K562 (cell line): Measurements from ENCODE around the gene SLAMF6. TPM values are rescaled to one million over a fixed set of nuclear protein-coding genes. Genes with fewer than 3 reads are reported as not detected.

Source experiments
- IRF1 ChIP-seq: sonication (generic); formaldehyde crosslinking; IDR thresholded peaks from 2 replicates; pipeline ENCODE4 v1.8.0; 2022; ENCODE audit warnings: missing genetic modification reagents, mild to moderate bottlenecking, borderline replicate concordance
- MAFF ChIP-seq: IDR thresholded peaks from 2 replicates; pipeline ENCODE4 v1.6.1; 2012; ENCODE audit warnings: low read length, improper control_type of control experiment
- MAZ ChIP-seq, 2 experiments: fragments of 450-650 bp in 1 of 2; sonication (generic) in 1 of 2; formaldehyde crosslinking; IDR thresholded peaks in 1 of 2; conservative IDR thresholded peaks in 1 of 2; 2 replicates each; pipeline versions ENCODE4 v1.4.0 to v1.5.0; 2020; ENCODE audit warnings: mild to moderate bottlenecking in 1 of 2, missing genetic modification reagents in 1 of 2
- MLLT1 ChIP-seq, 2 experiments: fragments of 450-650 bp; IDR thresholded peaks; 2 replicates each; pipeline ENCODE4 v1.6.1; 2016
- NEUROD1 ChIP-seq: fragments of 150-350 bp; IDR thresholded peaks from 2 replicates; pipeline ENCODE4 v1.6.1; 2014; ENCODE audit warnings: borderline replicate concordance, low read length, low read depth; ENCODE audit not compliant: partially characterized antibody
- NFIX ChIP-seq: fragments of 250-450 bp; sonication (Bioruptor Pico); IDR thresholded peaks from 2 replicates; pipeline ENCODE4 v1.4.0; 2020; ENCODE audit warnings: low read depth, mild to moderate bottlenecking, moderate library complexity
- NUFIP1 ChIP-seq: fragments of 450-650 bp; IDR thresholded peaks from 2 replicates; pipeline ENCODE4 v1.6.1; 2018; ENCODE audit not compliant: partially characterized antibody
- PRPF4 ChIP-seq: fragments of 200-400 bp; formaldehyde crosslinking; IDR thresholded peaks from one replicate; pipeline ENCODE4 v1.6.1; 2017; ENCODE audit warnings: low read length, low read depth, mild to moderate bottlenecking; ENCODE audit not compliant: insufficient read depth, poor library complexity, severe bottlenecking
- SPI1 ChIP-seq: IDR thresholded peaks from 2 replicates; pipeline ENCODE4 v1.6.1; 2011; ENCODE audit warnings: low read depth, low read length, control low read depth, borderline replicate concordance
- SRSF7 ChIP-seq: fragments of 200-400 bp; formaldehyde crosslinking; optimal IDR thresholded peaks from 2 replicates; pipeline ENCODE3; 2017; ENCODE audit warnings: mild to moderate bottlenecking, low read depth, low read length
- TCFL5 ChIP-seq: fragments of 250-450 bp; sonication (Bioruptor Pico); conservative IDR thresholded peaks from 2 replicates; pipeline ENCODE4 v1.6.1; 2021; ENCODE audit warnings: mild to moderate bottlenecking, moderate library complexity, matching md5 sums
- XRCC4 ChIP-seq: IDR thresholded peaks from one replicate; pipeline ENCODE4 v1.6.1; 2011; ENCODE audit not compliant: insufficient read depth, insufficient read length; ENCODE audit errors: extremely low read depth
- ZKSCAN1 ChIP-seq: fragments of 150-350 bp; IDR thresholded peaks from 2 replicates; pipeline ENCODE4 v1.6.1; 2016; ENCODE audit warnings: low read depth, low read length
- ZNF354B ChIP-seq: fragments of 250-450 bp; sonication (Bioruptor Pico); IDR thresholded peaks from 2 replicates; pipeline ENCODE4 v1.4.0; 2020
- ZNF707 ChIP-seq: fragments of 250-450 bp; sonication (Bioruptor Pico); conservative IDR thresholded peaks from 2 replicates; pipeline ENCODE4 v1.8.0; 2022; ENCODE audit warnings: inconsistent platforms, mild to moderate bottlenecking, moderate library complexity
- ZNF766 ChIP-seq: fragments of 200-800 bp; sonication (Bioruptor generic); conservative IDR thresholded peaks from 2 replicates; pipeline ENCODE4 v1.6.1; 2016; ENCODE audit warnings: missing genetic modification characterization, missing compliant biosample characterization
- polyA plus RNA-seq, 8 experiments: library from polyadenylated mRNA; depleted of rRNA in 4 of 8; stranded (reverse) in 5 of 8; unstranded in 3 of 8; fragments of >200 nt; fragmentation: Nextera tagmentation in 2 of 8; fragmentation: Illumina TruSeq in 1 of 8; extraction: Ambion mirVana in 2 of 8; extraction: Trizol in 1 of 8; gene quantifications; 2 replicates each; pipeline versions ENCODE4 v1.2.1 to v1.2.3, GENCODE V29; 2011 to 2014; ENCODE audit warnings: inconsistent platforms in 1 of 8, missing spikeins in 1 of 8
- total RNA-seq, 7 experiments: library from RNA; depleted of rRNA in 6 of 7; stranded (reverse); fragments of >200 nt in 6 of 7; fragmentation: Illumina TruSeq in 2 of 7; extraction: Trizol in 2 of 7; gene quantifications; 2 replicates each; pipeline versions ENCODE4 v1.2.1 to v1.2.3, GENCODE V29; 2011 to 2021; ENCODE audit warnings: low replicate concordance in 1 of 7
- TF ChIP-seq, protein P1 (sequence below): sonication (generic); formaldehyde crosslinking; IDR thresholded peaks from 2 replicates; pipeline ENCODE4 v1.8.0; 2022; ENCODE audit warnings: mild to moderate bottlenecking, missing genetic modification reagents
- TF ChIP-seq, protein P2 (sequence below): fragments of 450-650 bp; IDR thresholded peaks from 2 replicates; pipeline ENCODE4 v1.6.1; 2017; ENCODE audit warnings: antibody characterized with exemption
- TF ChIP-seq, protein P3 (sequence below): fragments of 250-450 bp; sonication (Bioruptor Pico); IDR thresholded peaks from 2 replicates; pipeline ENCODE4 v1.5.1; 2021; ENCODE audit warnings: mild to moderate bottlenecking

SLAMF6 gene
- total and polyA plus RNA-seq, 9 of the 15 experiments (the other 6 are each of a cell fraction or from before 2014, with no cell fraction given) = 0.56 to 4.8 (median 1.1) TPM

- TF ChIP-seq TCFL5 (CRISPR knock-in tag) (no peak; the same call in 1 of the 2 replicates), ZKSCAN1 (0 out of 2 replicates have a peak, but pooled peaks have one; percentile 64), MAFF (peak; percentile 12; the same call in 1 of the 2 replicates), ZNF707 (CRISPR knock-in tag) (no peak), PRPF4 (no peak), MAZ (CRISPR knock-in tag; conservative IDR thresholded peaks at IDR 0.05 in 1 of 2, IDR thresholded peaks at IDR 0.05 in 1 of 2) (peak; percentile 76 to 87), IRF1 (CRISPR knock-in tag) (no peak), ZNF354B (CRISPR knock-in tag) (peak; percentile 51; the same call in 1 of the 2 replicates), XRCC4 (no peak), MLLT1 (IDR thresholded peaks at IDR 0.05) (peak; percentile 66 to 98; a peak in 3 of 4 replicates), NUFIP1 (no peak), NFIX (CRISPR knock-in tag) (no peak), ZNF766 (CRISPR knock-in tag) (peak; percentile 93), SRSF7 (no peak), SPI1 (peak; percentile 100), NEUROD1 (peak; percentile 99)
- TF ChIP-seq, protein P1, sequence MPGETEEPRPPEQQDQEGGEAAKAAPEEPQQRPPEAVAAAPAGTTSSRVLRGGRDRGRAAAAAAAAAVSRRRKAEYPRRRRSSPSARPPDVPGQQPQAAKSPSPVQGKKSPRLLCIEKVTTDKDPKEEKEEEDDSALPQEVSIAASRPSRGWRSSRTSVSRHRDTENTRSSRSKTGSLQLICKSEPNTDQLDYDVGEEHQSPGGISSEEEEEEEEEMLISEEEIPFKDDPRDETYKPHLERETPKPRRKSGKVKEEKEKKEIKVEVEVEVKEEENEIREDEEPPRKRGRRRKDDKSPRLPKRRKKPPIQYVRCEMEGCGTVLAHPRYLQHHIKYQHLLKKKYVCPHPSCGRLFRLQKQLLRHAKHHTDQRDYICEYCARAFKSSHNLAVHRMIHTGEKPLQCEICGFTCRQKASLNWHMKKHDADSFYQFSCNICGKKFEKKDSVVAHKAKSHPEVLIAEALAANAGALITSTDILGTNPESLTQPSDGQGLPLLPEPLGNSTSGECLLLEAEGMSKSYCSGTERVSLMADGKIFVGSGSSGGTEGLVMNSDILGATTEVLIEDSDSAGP = no peak
- TF ChIP-seq, protein P2, sequence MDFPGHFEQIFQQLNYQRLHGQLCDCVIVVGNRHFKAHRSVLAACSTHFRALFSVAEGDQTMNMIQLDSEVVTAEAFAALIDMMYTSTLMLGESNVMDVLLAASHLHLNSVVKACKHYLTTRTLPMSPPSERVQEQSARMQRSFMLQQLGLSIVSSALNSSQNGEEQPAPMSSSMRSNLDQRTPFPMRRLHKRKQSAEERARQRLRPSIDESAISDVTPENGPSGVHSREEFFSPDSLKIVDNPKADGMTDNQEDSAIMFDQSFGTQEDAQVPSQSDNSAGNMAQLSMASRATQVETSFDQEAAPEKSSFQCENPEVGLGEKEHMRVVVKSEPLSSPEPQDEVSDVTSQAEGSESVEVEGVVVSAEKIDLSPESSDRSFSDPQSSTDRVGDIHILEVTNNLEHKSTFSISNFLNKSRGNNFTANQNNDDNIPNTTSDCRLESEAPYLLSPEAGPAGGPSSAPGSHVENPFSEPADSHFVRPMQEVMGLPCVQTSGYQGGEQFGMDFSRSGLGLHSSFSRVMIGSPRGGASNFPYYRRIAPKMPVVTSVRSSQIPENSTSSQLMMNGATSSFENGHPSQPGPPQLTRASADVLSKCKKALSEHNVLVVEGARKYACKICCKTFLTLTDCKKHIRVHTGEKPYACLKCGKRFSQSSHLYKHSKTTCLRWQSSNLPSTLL = no peak
- TF ChIP-seq, protein P3, sequence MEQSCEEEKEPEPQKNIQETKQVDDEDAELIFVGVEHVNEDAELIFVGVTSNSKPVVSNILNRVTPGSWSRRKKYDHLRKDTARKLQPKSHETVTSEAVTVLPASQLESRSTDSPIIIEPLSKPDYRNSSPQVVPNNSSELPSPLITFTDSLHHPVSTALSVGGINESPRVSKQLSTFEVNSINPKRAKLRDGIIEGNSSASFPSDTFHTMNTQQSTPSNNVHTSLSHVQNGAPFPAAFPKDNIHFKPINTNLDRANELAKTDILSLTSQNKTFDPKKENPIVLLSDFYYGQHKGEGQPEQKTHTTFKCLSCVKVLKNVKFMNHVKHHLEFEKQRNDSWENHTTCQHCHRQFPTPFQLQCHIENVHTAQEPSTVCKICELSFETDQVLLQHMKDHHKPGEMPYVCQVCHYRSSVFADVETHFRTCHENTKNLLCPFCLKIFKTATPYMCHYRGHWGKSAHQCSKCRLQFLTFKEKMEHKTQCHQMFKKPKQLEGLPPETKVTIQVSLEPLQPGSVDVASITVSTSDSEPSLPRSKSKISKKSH = no peak
Measured at GRCh38 chr1:160539990-160540858, 17.2 kb upstream of the SLAMF6 start (continued).
